NCI-H146 treated with DMSO at 0.1 percent for 48 hours (cell line): Measurements from ENCODE around the gene CADPS.

Experiments
- DNase-seq: peaks from one replicate; lab custom pipeline; 2025; ENCODE audit not compliant: unreplicated experiment; lab: John Stamatoyannopoulos, UW

CADPS gene

DNA sequence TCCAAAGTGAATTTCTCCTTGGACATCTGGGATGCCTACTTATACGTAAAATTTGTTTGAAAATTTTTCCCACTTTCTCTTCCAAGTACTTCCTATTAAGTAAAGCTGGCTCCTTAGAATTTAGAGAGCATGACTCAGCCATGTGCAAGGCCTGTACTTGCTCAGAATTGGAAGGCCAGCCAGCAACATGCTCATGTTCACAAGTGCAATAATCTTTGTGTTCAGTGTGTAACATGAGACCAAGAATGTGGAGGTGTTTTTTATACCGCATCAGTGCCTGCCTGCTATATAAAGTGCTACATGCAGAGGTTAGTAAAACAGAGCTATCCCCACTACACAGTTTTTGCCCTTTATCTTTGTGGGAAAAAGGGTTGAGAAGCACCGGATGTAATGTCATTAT is 349.9 kb downstream of the CADPS start:
- no peak for DNase-seq

DNA sequence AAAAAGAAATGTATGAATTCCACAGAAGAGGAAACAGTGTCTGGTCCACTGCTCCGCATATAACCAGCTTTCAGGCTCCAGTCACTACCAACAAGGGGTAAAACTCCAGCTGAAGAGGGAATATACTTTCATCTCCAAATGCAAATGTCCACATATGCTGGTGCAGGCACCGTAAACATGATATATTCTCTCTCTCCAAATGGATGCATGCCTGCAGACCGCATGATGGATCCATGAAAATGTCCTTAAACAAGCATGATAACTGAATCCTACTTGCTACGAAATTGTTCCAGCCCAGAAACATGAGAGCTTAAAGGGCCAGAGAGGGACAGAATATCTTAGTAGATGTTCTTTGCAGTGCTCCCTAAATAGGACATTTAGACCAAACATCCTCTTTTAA is 351.5 kb downstream of the CADPS start:
- DNase-seq: no peak

DNA sequence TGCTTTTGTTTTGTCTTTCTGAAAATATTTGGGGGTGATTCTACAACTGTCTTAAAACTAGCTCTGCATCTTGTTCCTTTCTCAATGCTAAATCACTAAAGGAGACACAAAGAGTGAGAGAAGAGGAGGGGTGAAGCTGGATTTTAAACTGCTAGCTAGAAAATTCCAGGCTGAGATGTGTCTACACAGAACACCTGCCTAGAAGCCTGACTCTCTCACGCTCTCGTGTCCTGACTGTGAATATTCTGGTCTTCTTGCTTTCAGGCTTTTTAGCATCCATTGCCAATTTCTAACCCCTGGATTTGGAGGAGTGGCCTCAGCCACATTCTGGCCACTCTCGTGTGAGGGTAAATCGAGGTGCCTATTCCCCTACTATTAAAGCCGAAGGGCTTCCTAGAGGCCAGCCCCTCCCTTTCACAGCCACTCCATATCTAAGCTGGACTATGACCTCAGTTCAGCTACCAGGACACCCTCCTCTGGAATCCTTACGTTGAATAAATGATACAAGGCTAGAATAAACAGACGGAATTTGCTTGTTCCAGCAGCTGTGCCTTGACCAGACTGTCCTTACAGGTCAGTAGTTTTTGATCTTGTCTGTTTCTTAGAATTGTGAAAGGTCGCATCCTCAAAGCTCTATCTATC is 353.6 kb downstream of the CADPS start:
- DNase-seq: no peak

DNA sequence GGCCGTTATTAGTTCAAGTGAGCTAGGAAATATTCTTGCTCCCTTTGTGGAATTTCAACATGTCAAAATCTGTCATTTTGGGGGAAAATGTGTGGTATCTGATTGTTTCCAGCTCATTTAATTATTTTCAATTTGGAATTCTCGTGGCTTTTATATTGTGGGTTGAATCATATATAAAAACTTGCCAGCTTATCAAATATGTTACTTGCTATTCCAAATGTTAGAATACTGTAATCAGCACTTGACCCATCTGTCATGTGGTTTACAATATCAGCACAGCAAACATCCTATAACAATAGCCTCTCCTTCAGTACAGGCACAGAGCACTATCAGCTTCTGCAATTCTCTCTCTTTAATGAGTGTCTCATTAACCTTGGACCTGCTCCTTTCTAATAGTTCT is 371.7 kb downstream of the CADPS start:
- DNase-seq: peak; percentile 32

DNA sequence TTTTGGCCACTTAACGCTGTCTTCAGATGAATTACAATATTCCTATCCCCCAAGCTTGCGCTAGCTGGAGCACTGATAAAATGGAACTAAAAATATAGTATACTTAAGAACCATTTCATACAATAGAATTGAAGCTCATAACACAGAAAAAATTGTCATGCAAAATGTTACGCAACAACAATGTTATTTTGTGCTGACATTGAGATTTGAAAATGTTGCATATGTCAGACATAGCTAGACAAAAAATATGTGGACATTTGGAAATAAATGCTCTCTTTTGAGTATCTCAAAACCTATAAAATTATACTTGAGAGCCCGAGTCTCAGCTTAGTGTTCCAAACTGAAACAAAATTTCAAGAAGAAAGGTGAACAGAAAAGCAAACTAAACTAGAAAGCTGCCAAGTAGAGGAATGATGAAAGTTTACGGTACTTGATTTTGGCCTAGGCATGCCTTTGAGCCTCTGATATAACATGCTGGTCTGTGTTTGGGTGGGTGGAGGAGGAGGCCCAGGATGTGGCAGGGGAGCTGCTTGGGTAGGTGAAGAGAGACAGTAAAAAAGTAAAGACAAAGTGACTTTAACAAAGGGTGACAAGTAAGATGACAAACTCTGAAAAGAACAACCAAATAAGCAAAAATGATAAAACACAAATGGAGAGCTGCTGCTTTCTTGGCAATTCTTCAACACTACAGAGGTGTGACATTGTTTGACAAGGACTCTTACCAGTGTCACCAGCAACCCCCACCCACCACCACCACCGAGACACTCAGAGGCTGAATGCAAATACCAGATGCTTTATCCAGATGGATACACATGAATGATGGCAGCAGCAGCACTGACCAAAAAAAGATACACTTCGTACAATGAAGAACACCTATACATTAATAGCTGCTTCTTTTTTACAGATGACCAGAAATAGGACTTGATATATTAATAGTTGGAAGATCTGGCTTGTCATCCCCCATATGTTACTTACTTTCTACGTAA is 372.6 kb downstream of the CADPS start:
- no peak for DNase-seq

DNA sequence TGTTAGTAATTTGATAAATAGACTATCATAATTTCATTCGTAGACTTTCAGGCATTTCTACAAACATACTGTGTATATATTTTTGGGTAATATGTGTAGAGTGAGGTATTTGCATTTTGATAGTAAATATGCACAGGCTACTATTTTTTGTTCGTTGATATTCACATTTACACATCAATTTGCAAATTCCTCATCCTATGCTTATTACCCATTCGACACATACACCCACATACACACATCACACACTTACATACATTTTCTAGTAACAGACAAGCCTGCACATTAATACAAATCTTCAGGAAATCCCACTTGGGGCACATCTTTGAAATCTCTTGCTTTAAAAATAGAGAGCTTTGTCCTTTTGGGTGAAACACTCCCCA is 373.9 kb downstream of the CADPS start:
- no peak for DNase-seq

DNA sequence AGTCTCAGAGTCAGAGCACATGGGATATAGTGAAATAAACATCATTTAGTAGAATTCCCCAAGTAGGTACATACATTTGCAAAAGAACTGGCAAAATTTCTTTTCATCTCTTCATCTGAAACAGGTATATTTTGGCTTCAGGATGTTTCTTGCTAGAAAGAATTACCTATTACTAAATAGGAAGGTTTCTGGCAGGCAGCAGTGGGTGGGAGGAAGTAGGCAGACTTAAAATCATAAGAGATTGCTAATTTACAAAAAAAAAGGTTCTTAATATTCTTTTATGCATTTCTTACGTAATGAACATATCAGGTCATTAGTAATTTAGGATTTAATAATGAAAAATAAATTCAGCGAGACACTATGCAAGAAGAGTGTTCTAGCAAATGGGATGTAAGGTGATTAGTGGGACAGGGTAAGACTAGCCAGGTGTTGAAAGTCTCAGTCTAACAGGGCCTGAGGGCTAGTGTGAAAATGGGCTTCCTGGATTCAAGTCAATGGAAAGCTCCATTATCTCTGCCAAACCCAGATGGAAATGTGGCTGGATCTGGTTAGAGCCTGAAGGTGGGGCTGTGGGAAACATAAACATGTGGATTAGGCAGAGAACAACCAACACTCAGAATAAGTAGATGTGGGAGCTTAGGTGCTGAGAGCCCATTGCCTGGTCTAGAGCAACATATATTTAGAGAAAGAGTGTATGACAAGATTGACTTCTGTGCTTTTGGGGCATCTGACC is 374.5 kb downstream of the CADPS start:
- no peak for DNase-seq

DNA sequence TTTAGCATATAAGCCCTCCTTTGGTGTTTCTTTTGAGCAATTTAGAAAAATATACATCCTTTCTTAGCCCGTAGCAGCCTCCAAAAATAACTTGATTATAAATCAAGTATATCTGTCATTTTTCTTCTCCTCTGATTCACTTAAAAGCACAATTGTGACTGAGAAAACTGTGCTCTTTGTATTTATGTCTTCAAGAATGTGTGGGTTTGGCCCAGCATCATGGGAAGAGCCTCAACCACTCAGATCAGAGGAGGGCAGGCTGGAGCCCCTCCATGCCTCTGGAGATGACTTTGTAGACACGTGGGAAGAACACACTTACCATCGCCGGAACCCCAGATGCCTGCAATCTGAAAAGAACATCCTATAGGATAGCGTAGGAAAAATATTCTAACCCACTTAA is 378.1 kb downstream of the CADPS start:
- DNase-seq: no peak

DNA sequence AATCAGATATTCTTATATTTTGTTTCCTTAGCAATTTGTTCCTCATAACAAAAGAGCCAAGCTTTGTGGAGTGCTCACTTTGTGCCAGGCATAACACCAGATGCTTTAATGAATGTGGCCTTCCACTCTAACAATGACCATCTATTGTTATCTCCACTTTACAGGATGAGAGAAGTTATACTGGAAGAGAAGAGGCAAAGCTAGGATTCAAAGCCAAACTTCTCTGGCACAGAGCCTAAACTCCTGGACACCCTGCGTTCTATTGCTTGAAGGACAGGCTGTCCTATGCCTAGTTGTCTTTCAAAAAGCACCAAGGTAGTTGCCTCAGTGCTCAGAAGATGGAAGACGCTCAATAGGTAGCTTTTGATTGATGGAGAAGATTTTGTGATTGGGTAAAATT is 378.7 kb downstream of the CADPS start:
- no peak for DNase-seq

DNA sequence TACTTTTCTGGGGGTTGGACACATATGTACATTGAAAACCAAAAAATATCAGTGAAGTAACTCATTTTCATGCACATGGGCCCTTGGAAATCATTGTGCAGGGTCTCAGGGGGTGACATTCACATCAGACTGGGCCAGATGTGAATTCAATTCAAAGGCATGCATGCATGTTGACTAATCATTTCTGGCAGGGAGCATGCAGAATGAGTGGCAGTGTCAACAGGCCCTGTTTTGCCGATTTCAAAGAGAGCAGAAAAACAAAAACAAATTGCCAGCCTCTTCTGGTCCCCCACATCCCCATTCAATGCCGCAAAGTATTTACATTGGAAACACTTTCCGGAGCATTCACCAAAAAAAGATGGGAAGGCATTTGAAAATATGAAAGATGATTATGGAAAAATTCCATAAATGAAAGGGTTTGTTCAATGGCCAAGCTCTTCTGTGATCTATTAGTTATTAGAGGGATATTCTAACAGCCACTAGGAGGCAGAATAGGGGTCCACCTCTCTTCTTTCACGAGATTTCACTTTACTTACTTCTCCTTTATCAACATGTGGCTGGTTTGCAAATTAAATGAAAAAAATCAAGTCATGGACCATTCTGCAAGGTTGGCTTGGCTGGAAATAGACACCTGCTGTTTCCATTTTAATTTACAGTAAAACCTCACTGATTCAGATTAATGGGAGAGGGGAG is 382.0 kb downstream of the CADPS start:
- DNase-seq: no peak

DNA sequence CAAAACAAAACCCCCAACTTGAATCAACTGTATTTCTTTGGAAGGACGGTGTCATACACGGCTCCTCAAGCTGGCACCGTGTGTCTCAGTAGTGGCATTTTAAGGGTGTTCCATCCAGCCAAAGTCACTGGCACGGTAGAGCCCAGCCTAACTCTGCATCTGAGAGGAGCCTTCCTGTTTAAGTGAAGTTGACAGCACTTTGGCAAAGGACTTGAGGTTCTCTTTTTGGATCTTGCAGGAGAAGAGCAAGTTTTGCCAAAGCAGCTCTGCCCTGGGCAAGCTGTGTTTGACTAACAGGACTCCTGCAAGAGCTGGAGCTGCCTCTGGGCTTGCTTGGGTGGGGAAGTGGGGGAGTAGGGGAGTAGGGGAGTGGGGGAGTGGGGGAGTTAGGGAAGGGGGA is 392.3 kb downstream of the CADPS start:
- DNase-seq: no peak

DNA sequence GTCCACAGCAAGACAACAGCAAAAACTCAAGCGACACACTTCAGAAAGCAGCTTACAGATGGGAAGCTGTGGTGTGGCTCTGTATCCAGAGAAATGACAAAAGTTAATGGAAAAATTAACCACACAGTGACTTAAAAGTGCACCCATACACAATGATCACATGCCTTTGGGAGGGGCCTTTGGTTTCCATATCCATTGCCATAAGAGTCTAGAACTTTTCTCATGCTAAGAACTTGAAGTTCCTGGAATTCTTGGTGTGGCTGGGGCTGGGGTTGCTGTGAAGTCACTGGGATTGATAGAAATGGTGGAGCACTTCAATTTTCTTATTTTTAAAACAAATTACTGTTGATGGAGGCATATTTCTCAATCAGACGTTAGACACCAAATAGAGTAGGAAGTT is 393.3 kb downstream of the CADPS start:
- no peak for DNase-seq

DNA sequence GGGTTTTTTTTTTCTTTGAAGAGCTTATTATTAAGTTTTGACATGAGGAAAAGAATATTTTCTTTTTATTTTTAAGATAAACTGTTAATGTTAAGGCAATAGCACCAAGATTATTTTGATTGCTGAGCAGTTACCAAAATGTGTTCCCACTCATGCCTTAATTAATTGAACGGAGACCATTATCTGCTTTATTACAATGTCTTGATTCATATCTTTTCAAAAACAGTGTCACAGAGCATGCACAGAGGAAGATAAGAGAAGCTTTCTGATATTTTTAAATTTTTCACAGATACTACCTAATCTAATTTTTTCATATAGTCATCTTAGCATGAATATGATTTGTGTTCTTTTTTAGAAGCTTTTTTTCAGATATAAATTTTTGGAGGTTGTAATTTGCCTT is 395.2 kb downstream of the CADPS start:
- DNase-seq: no peak

DNA sequence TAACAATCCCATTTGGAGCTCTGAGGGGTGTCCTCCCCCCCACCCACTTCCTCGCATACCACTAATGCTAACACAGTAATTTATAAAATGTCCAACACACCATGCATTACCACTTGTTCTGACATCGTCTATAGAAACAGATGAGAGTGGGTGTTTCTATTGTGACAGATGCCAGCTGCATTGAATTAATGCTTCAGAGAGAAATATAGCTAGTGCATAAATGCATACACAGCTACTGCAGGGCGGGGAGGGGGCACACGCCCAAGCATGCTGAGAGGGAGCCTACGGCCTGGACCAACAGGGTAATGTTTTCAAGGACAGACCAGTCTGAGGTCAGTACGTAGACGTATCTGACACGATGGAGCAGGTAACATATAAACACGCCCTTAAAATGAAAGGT is 395.9 kb downstream of the CADPS start:
- DNase-seq: no peak

DNA sequence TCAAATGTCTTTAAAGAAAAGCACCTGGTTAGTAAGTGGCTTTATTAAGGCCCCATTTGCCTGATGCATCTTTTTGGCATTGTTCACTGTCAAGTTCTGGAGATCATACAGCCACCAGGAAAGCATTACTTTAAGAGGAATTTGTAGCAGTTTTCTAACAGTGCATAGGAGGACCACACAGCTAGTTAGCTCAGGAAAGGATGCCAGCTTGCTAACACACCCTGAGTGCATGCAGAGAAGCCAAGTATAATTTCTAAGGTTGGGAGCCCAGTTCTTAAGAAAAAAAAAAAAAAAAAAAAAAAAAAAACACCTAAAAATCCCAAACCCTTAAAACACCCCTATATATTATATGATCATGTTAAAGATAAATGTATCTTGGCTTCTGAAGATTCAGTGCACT is 399.9 kb downstream of the CADPS start:
- DNase-seq: no peak

DNA sequence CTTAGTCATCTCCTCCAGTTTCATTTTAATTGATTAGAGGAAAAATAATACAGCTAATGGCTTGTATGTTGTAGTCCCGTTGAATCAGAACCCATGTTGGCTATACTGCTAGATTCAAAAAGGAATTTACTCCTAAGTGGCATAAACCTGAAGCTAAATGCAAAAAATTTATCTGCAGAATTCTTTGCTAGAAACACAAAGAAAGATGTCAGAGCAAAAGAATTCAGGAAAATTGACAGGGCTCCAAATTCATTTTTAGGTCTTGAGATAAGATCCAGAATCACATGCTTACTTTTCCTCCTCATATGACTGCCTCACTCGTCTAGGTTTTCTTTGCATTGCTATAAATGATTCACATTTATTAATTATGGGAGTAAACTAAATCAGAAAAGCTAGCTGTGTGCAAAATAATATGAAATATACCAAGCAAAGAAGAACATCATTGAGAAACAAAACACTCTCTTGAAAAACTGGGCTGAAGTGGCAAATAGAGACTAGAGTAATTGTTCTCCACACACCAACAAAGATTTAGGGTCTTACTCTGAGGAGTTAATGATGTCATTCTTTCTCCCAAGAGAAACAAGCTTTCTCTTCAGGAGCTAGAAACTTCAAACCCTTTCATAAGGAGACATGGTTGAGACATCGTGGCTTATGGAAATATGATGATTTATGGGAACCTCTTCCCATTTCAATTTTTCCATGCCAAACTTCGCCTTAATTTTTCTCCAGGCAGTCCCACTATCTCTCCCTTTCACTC is 407.1 kb downstream of the CADPS start:
- DNase-seq: no peak

DNA sequence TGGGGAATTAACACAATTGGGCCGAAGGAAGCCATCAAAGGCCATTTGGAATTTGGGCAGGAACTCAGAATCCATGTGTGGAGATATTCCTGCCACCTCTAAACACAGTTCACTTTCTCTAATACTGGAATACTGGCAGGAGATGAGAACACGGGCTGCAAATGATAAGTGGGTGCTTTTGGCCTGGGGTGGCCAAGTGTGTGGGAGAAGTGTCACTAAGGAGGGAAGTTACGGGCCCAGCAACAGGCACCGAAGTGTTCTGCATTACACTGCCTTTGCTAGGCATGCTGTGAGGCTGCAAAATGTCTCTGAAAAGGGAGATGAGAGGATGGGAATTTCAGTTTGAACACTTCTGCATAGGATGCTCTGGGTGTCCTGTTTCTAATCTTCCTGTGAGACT is 412.4 kb downstream of the CADPS start:
- DNase-seq: no peak

DNA sequence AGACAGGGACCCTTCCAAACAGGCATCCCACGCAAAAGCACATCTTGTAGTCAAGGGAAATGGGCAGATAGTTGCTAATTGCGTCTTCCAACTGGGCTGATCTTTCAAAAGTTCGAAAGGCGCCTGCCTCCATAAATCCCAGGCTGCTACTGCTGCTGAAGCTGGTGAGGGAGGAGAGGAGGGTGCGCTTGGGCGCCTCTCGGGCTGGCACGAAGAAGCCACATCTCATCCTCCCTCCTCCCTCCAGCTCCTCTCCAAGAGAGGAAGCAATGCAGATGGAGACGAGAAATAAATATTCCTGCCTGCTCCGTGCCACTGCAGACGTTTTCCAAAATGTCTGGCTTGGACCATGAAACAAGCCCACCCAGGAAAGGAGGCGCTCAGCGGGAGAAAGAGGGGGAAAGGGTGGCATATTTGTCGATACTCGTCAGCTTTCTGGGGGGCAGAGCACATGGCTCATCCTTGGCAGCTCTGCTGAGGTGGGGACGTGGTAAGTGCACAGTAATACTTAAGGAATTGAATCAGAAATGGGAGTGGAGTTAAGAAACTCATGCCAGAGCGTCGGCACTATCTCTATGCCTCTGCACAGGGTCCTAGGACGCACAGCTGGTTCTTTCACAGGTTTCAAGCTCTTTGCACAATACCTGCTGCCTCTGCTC is 413.0 kb downstream of the CADPS start:
- DNase-seq: no peak

DNA sequence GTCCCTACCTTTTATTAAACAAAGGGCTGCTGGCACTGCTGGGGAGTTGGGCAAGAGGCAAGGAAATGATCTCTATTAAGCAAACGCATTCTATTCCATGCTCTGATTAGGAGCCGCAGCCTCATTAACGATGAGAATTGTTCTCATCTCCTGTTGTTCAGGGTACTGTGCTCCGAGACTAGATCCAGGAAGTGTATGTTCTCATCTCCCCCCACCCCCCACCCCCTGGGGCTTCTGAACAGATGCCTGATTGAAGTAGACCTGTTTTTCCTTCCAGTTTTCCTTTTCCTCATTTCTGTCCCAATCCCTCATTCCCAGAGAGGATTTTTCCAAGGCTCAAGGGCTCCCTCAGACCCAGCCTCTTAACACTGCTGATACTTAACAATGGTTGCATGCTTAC is 420.3 kb downstream of the CADPS start:
- peak; percentile 3 for DNase-seq

DNA sequence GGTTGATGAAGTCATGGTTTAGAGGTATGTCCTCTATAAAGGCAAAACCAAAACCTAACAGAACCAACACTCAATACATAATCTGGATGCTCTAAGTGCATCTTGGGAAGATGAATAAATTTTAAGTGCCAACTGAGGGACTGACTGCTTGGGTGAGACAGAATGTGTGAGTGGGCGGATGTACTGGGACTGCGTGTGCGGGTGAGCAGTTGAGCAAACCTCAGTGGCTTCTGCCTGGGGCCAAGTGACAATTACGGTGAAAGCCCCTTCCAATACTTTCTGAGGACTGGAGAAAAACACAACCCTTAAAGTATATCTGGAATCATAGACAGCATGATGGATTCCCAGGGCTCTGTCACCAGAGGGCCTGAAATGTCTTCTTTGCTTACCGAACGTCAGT is 421.8 kb downstream of the CADPS start:
- DNase-seq: no peak
